DOHH2 (cell line): Measurements from ENCODE around the gene CCL2.

ENCODE experiments used
- EZH2phosphoT487 ChIP-seq: fragments of 200-600 bp; sonication (generic); IDR thresholded peaks from 2 replicates; pipeline ENCODE4 v1.6.1; 2017; ENCODE audit warnings: borderline replicate concordance, mild to moderate bottlenecking, antibody characterized with exemption, low read length, moderate library complexity, mixed read lengths
- TF ChIP-seq, protein P1 (sequence below): fragments of 200-600 bp; sonication (generic); IDR thresholded peaks from one replicate; pipeline ENCODE4 v1.5.1; 2014; ENCODE audit warnings: antibody characterized with exemption, mild to moderate bottlenecking, low read depth, low read length; ENCODE audit not compliant: poor library complexity, severe bottlenecking

DNA sequence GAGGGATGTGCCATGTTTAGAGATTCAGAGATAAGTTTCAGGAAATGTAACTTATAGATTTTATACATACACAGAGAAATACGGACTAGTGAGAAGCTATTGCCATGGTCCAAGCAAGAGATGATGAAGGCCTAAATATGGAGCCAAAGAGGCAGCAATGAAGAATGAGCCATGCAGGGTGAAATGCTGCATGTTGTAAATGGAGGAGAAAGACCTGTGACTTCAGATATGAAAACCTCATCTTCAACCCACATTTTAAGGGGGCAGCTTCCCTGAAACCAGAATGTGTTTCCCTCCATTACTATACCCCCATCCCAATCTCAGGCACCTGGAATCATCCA, 2.9 kb downstream of the CCL2 start:
- TF ChIP-seq, protein P1, sequence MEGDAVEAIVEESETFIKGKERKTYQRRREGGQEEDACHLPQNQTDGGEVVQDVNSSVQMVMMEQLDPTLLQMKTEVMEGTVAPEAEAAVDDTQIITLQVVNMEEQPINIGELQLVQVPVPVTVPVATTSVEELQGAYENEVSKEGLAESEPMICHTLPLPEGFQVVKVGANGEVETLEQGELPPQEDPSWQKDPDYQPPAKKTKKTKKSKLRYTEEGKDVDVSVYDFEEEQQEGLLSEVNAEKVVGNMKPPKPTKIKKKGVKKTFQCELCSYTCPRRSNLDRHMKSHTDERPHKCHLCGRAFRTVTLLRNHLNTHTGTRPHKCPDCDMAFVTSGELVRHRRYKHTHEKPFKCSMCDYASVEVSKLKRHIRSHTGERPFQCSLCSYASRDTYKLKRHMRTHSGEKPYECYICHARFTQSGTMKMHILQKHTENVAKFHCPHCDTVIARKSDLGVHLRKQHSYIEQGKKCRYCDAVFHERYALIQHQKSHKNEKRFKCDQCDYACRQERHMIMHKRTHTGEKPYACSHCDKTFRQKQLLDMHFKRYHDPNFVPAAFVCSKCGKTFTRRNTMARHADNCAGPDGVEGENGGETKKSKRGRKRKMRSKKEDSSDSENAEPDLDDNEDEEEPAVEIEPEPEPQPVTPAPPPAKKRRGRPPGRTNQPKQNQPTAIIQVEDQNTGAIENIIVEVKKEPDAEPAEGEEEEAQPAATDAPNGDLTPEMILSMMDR = no peak
- TF ChIP-seq EZH2phosphoT487 = no peak
